IMR-90 (cell line): ENCODE results near the gene ST3GAL3. TPM values are rescaled to one million over a fixed set of nuclear protein-coding genes. Genes with fewer than 3 reads are reported as not detected.
"Not testable (repeated sequence)": the region's sequence is repeated elsewhere in the genome, so short reads cannot be mapped to it uniquely, and the experiment has no call there.

ENCODE experiments used
- ATAC-seq: fragments of 200-7000 bp; cut with Tn5 transposase; 2 replicates; pipeline ENCODE4 v1.9.1; 2020; ENCODE audit warnings: low read depth, mild to moderate bottlenecking, moderate library complexity
- BruUV-seq: library from RNA; stranded (reverse); fragments of 400-500 nt; replicated peaks from 2 replicates; lab custom pipeline; 2021; lab: Mats Ljungman, UMichigan
- CTCF ChIA-PET: fragments of 300-600 bp; formaldehyde crosslinking; extraction: SDS; loops from one replicate; lab custom pipeline; 2021; ENCODE audit warnings: antibody characterized with exemption; lab: Yijun Ruan, JAX
- POLR2A ChIA-PET: fragments of 300-600 bp; sonication (Branson Sonifier 250); formaldehyde crosslinking; loops from one replicate; lab custom pipeline; 2022; ENCODE audit warnings: antibody characterized with exemption; ENCODE audit not compliant: unreplicated experiment; lab: Charles Lee
- DNase-seq: peaks from one replicate; pipeline ENCODE4 v3.0.0; 2013
- H2AFZ ChIP-seq: replicated peaks from 2 replicates; pipeline ENCODE3; 2013; ENCODE audit warnings: low read length, mild to moderate bottlenecking; ENCODE audit not compliant: poor library complexity
- H2AK5ac ChIP-seq: 2 replicates; pipeline ENCODE4 v1.6.1; 2013; ENCODE audit warnings: low read depth, low read length, inconsistent platforms
- H2AK9ac ChIP-seq: replicated peaks from 2 replicates; pipeline ENCODE3; 2013; ENCODE audit warnings: mild to moderate bottlenecking, low read depth, low read length, moderate library complexity; ENCODE audit not compliant: poor library complexity
- H2BK120ac ChIP-seq: 2 replicates; pipeline ENCODE4 v1.6.1; 2013; ENCODE audit warnings: low read depth, low read length, inconsistent platforms
- H2BK15ac ChIP-seq: 3 replicates; pipeline ENCODE4 v1.6.1; 2013; ENCODE audit warnings: low read depth, low read length, inconsistent platforms
- H2BK20ac ChIP-seq: 2 replicates; pipeline ENCODE4 v1.6.1; 2013; ENCODE audit warnings: low read depth, mild to moderate bottlenecking, inconsistent platforms, low read length, moderate library complexity
- H2BK5ac ChIP-seq: 2 replicates; pipeline ENCODE4 v1.6.1; 2013; ENCODE audit warnings: mild to moderate bottlenecking, low read depth, low read length, inconsistent platforms; ENCODE audit not compliant: poor library complexity, severe bottlenecking
- H3K14ac ChIP-seq: replicated peaks from 2 replicates; pipeline ENCODE4 v1.6.1; 2013; ENCODE audit warnings: low read depth, low read length, inconsistent platforms
- H3K18ac ChIP-seq: 2 replicates; pipeline ENCODE4 v1.6.1; 2013; ENCODE audit warnings: low read depth, low read length, control low read depth
- H3K23ac ChIP-seq: 2 replicates; pipeline ENCODE4 v1.6.1; 2013; ENCODE audit warnings: low read depth, low read length, inconsistent platforms
- H3K27ac ChIP-seq: 2 replicates; pipeline ENCODE4 v1.5.1; 2013; ENCODE audit warnings: mild to moderate bottlenecking, control low read depth, low read length; ENCODE audit not compliant: insufficient read depth
- H3K27me3 ChIP-seq: 2 replicates; pipeline ENCODE4 v1.6.1; 2013; ENCODE audit warnings: low read length; ENCODE audit not compliant: control insufficient read depth, insufficient read depth
- H3K36me3 ChIP-seq: 2 replicates; pipeline ENCODE4 v1.6.1; 2013; ENCODE audit warnings: low read length, mixed read lengths; ENCODE audit not compliant: control insufficient read depth, insufficient read depth
- H3K4ac ChIP-seq: 2 replicates; pipeline ENCODE4 v1.6.1; 2013; ENCODE audit warnings: low read depth, low read length, inconsistent platforms
- H3K4me1 ChIP-seq: 2 replicates; pipeline ENCODE4 v1.6.1; 2013; ENCODE audit warnings: low read length, mixed read lengths; ENCODE audit not compliant: control insufficient read depth, insufficient read depth
- H3K4me2 ChIP-seq: 2 replicates; pipeline ENCODE4 v1.6.1; 2013; ENCODE audit warnings: low read depth, mild to moderate bottlenecking, control low read depth, low read length, moderate library complexity
- H3K4me3 ChIP-seq: 2 replicates; pipeline ENCODE4 v1.5.1; 2013; ENCODE audit warnings: low read depth, mild to moderate bottlenecking, control low read depth, low read length, moderate library complexity; ENCODE audit not compliant: insufficient read depth
- H3K56ac ChIP-seq: 2 replicates; pipeline ENCODE4 v1.6.1; 2013; ENCODE audit warnings: low read length, inconsistent platforms; ENCODE audit not compliant: insufficient read depth; ENCODE audit errors: extremely low read depth
- H3K79me1 ChIP-seq, 2 experiments: 2 replicates each; pipeline ENCODE4 v1.6.1; 2013; ENCODE audit warnings: low read length in 2 of 2, inconsistent platforms in 1 of 2, low read depth in 1 of 2
- H3K9ac ChIP-seq: 2 replicates; pipeline ENCODE4 v1.6.1; 2013; ENCODE audit warnings: low read depth, low read length, control low read depth
- H3K9me1 ChIP-seq: 2 replicates; pipeline ENCODE4 v1.6.1; 2013; ENCODE audit warnings: low read length, inconsistent platforms; ENCODE audit not compliant: insufficient read depth
- H3K9me3 ChIP-seq: 2 replicates; pipeline ENCODE4 v1.6.1; 2013; ENCODE audit warnings: low read length; ENCODE audit not compliant: control insufficient read depth, insufficient read depth
- H4K20me1 ChIP-seq: 2 replicates; pipeline ENCODE4 v1.6.1; 2013; ENCODE audit warnings: low read length, inconsistent platforms; ENCODE audit not compliant: insufficient read depth
- H4K5ac ChIP-seq: 2 replicates; pipeline ENCODE4 v1.6.1; 2013; ENCODE audit warnings: mild to moderate bottlenecking, low read depth, low read length, control low read depth
- H4K8ac ChIP-seq, 2 experiments: 2 replicates each; pipeline ENCODE4 v1.6.1; 2013; ENCODE audit warnings: low read depth in 2 of 2, low read length in 2 of 2, control low read depth in 1 of 2, inconsistent platforms in 1 of 2
- H4K91ac ChIP-seq: 2 replicates; pipeline ENCODE4 v1.6.1; 2013; ENCODE audit warnings: low read depth, low read length, inconsistent platforms; ENCODE audit not compliant: insufficient read depth
- WGBS, 2 experiments: methylation state at CpG; one replicate each; pipeline versions ENCODE4 v1.1.5 to v1.1.7; 2013; ENCODE audit warnings: missing lambda C conversion rate in 2 of 2; ENCODE audit not compliant: insufficient read length in 1 of 2; ENCODE audit errors: extremely low coverage in 2 of 2; 5-methylcytosine and 5-hydroxymethylcytosine counted together
- dilution Hi-C: fragments of 300-500 bp; cut with HindIII; formaldehyde crosslinking; loops from one replicate; pipeline ENCODE4 v1.14.3; 2018; ENCODE audit warnings: low sequenced_read_pairs; ENCODE audit not compliant: unreplicated experiment
- in situ Hi-C: fragments of 300-500 bp; cut with MboI; formaldehyde crosslinking; loops from 3 replicates; pipeline ENCODE4 v1.14.3; 2019; ENCODE audit warnings: low sequenced_read_pairs, inconsistent platforms, mixed read lengths
- intact Hi-C: fragments of 100-400 bp; cut with micrococcal nuclease; formaldehyde crosslinking; loops from 2 replicates; pipeline ENCODE4 v1.10.0; 2022
- polyA plus RNA-seq, 3 experiments: library from polyadenylated mRNA; depleted of rRNA; stranded (reverse); fragments of >200 nt; gene quantifications; 2 replicates each; pipeline ENCODE4 v1.2.3, GENCODE V29; 2012; ENCODE audit warnings: low replicate concordance in 1 of 3
- total RNA-seq: library from RNA; depleted of rRNA; stranded (reverse); fragments of >200 nt; gene quantifications from 2 replicates; pipeline ENCODE4 v1.2.3, GENCODE V29; 2012

The ST3GAL3 gene
- total and polyA plus RNA-seq, 2 of the 4 experiments (the other 2 are of a cell fraction): 12.0 to 14.8 TPM

GRCh38 chr1:43777916-43778315 lies 70.6 kb downstream of the ST3GAL3 start:
- WGBS, 2 experiments: 100% methylated on average over 1 of the region's 3 CpGs; no CpG with 5 or more reads in 1 of the 2 experiments
- H2AK5ac ChIP-seq, H2AK9ac ChIP-seq, H2BK120ac ChIP-seq, H4K8ac ChIP-seq, H4K20me1 ChIP-seq, H2BK5ac ChIP-seq, H3K9me3 ChIP-seq, H3K14ac ChIP-seq, DNase-seq, H3K4ac ChIP-seq, in situ Hi-C loops, H3K27me3 ChIP-seq, H3K4me1 ChIP-seq, intact Hi-C loops, H4K91ac ChIP-seq, H4K5ac ChIP-seq, H3K27ac ChIP-seq, H3K56ac ChIP-seq, H2AFZ ChIP-seq, POLR2A ChIA-PET, H3K9ac ChIP-seq, H3K18ac ChIP-seq, H3K23ac ChIP-seq, CTCF ChIA-PET, H3K4me2 ChIP-seq, H2BK15ac ChIP-seq, H2BK20ac ChIP-seq, ATAC-seq, H3K4me3 ChIP-seq, BruUV-seq, dilution Hi-C loops, H3K36me3 ChIP-seq: not testable (repeated sequence)
- peaks cover 13 to 50% of the 10 kb centered on the region in 2 experiments for H3K79me1 ChIP-seq
- H3K9me1 ChIP-seq: peaks cover 12% of the 10 kb centered on the region
